MM.1S (cell line): ENCODE data around the gene LAMP5.

Experiments used
- DNase-seq: peaks from one replicate; pipeline ENCODE4 v3.0.0-alpha.2; 2015
- H2AFZ ChIP-seq: fragments of 300-600 bp; sonication (generic); 2 replicates; pipeline ENCODE4 v1.6.0; 2016; ENCODE audit warnings: antibody characterized with exemption, low read length
- H3F3A ChIP-seq: fragments of 300-600 bp; sonication (generic); 2 replicates; pipeline ENCODE4 v1.6.1; 2016; ENCODE audit warnings: mild to moderate bottlenecking, antibody characterized with exemption, low read length, moderate library complexity, mixed read lengths; ENCODE audit not compliant: insufficient read depth
- H3K27ac ChIP-seq: fragments of 300-600 bp; sonication (generic); 2 replicates; pipeline ENCODE4 v1.5.1; 2016; ENCODE audit warnings: mild to moderate bottlenecking, low read length
- H3K27me3 ChIP-seq: fragments of 300-600 bp; sonication (generic); replicated peaks from 2 replicates; pipeline ENCODE4 v1.6.0; 2016; ENCODE audit warnings: low read length; ENCODE audit not compliant: insufficient read depth
- H3K36me3 ChIP-seq: fragments of 300-600 bp; sonication (generic); replicated peaks from 2 replicates; pipeline ENCODE4 v1.6.1; 2016; ENCODE audit warnings: mild to moderate bottlenecking, low read length, mixed read lengths; ENCODE audit not compliant: insufficient read depth
- H3K4me1 ChIP-seq: fragments of 300-600 bp; sonication (generic); 2 replicates; pipeline ENCODE4 v1.6.1; 2016; ENCODE audit warnings: low read length, mixed read lengths
- H3K4me2 ChIP-seq: fragments of 300-600 bp; sonication (generic); 2 replicates; pipeline ENCODE4 v1.6.0; 2016; ENCODE audit warnings: low read depth, low read length
- H3K4me3 ChIP-seq: fragments of 300-600 bp; sonication (generic); 2 replicates; pipeline ENCODE4 v1.5.1; 2016; ENCODE audit warnings: low read length, mixed read lengths
- H3K79me2 ChIP-seq: fragments of 300-600 bp; sonication (generic); 2 replicates; pipeline ENCODE4 v1.6.1; 2016; ENCODE audit warnings: mixed run types, low read length, mixed read lengths
- H3K9ac ChIP-seq: fragments of 300-600 bp; sonication (generic); 2 replicates; pipeline ENCODE4 v1.6.1; 2016; ENCODE audit warnings: low read length, mixed read lengths
- H3K9me2 ChIP-seq: fragments of 300-600 bp; sonication (generic); replicated peaks from 2 replicates; pipeline ENCODE4 v1.6.1; 2016; ENCODE audit warnings: mild to moderate bottlenecking, low read length, mixed read lengths; ENCODE audit not compliant: insufficient read depth
- H3K9me3 ChIP-seq: fragments of 300-600 bp; sonication (generic); replicated peaks from 2 replicates; pipeline ENCODE4 v1.6.1; 2016; ENCODE audit warnings: mild to moderate bottlenecking, low read length, mixed read lengths; ENCODE audit not compliant: insufficient read depth
- H4K20me1 ChIP-seq: fragments of 300-600 bp; sonication (generic); 2 replicates; pipeline ENCODE4 v1.6.1; 2016; ENCODE audit warnings: mild to moderate bottlenecking, low read length, moderate library complexity, mixed read lengths; ENCODE audit not compliant: insufficient read depth
- EZH2 ChIP-seq: fragments of 300-600 bp; sonication (generic); optimal IDR thresholded peaks from 2 replicates; pipeline ENCODE3; 2017; ENCODE audit warnings: low read depth, mild to moderate bottlenecking, antibody characterized with exemption, low read length, mixed read lengths
- EZH2phosphoT487 ChIP-seq: fragments of 300-600 bp; sonication (generic); IDR thresholded peaks from 2 replicates; pipeline ENCODE4 v1.6.1; 2018; ENCODE audit warnings: antibody characterized with exemption, low read length
- TF ChIP-seq, protein P1 (sequence below): fragments of 300-600 bp; sonication (generic); IDR thresholded peaks from 2 replicates; pipeline ENCODE4 v1.5.1; 2016; ENCODE audit warnings: antibody characterized with exemption, low read length, mixed read lengths

Gene LAMP5

GRCh38 chr20:9475456-9475855 lies 38.9 kb upstream of the LAMP5 start:
- Histone ChIP-seq H3K79me2 (no peaks in the 10 kb centered on the region), H3K36me3 (no peaks in the 10 kb centered on the region), H3K9me3 (no peaks in the 10 kb centered on the region), H2AFZ (no peak overlapping the region), H3K4me1 (peaks cover 50% of the 10 kb centered on the region), H4K20me1 (no peaks in the 10 kb centered on the region), H3K9me2 (no peaks in the 10 kb centered on the region), H3K9ac (no peak overlapping the region), H3K4me3 (no peak overlapping the region), H3K27ac (no peak overlapping the region), H3K27me3 (no peaks in the 10 kb centered on the region), H3F3A (no peaks in the 10 kb centered on the region; the same call in 1 of the 2 replicates), H3K4me2 (no peak overlapping the region)
- DNase-seq, result no peak
- TF ChIP-seq, protein P1, sequence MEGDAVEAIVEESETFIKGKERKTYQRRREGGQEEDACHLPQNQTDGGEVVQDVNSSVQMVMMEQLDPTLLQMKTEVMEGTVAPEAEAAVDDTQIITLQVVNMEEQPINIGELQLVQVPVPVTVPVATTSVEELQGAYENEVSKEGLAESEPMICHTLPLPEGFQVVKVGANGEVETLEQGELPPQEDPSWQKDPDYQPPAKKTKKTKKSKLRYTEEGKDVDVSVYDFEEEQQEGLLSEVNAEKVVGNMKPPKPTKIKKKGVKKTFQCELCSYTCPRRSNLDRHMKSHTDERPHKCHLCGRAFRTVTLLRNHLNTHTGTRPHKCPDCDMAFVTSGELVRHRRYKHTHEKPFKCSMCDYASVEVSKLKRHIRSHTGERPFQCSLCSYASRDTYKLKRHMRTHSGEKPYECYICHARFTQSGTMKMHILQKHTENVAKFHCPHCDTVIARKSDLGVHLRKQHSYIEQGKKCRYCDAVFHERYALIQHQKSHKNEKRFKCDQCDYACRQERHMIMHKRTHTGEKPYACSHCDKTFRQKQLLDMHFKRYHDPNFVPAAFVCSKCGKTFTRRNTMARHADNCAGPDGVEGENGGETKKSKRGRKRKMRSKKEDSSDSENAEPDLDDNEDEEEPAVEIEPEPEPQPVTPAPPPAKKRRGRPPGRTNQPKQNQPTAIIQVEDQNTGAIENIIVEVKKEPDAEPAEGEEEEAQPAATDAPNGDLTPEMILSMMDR, result no peak
- TF ChIP-seq EZH2phosphoT487, result no peak
- TF ChIP-seq EZH2, result no peak

DNA sequence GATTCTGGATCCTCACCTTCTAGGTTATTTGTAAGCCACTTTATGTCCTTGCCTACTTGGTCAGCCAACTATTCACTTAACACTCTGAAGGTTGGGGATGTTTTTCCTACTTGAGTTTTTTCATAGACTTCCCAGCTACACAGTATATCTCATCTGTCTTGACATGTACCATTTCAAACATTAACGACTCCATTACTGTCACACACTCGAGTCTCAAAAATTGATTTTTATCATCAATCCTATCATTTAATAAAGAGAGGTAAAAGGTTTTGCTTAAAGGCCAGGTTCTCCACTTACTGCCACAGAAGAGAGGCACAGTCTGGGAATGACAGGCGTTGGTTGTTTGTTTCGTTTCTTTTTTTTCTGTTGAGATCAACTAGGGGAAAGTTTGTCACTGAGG lies 38.2 kb upstream of the LAMP5 start:
- no peak for DNase-seq
- H3K9ac ChIP-seq, result no peak overlapping the region
- H3F3A ChIP-seq, result no peaks in the 10 kb centered on the region; the same call in 1 of the 2 replicates
- H3K36me3 ChIP-seq, result no peaks in the 10 kb centered on the region
- no peaks in the 10 kb centered on the region for H4K20me1 ChIP-seq
- H3K4me2 ChIP-seq, result no peak overlapping the region
- TF ChIP-seq EZH2, result no peak
- TF ChIP-seq, protein P1, result no peak
- no peak for TF ChIP-seq EZH2phosphoT487
- no peak overlapping the region for H3K4me3 ChIP-seq
- no peaks in the 10 kb centered on the region for H3K9me2 ChIP-seq
- no peaks in the 10 kb centered on the region for H3K27me3 ChIP-seq
- H3K79me2 ChIP-seq, result no peaks in the 10 kb centered on the region
- H2AFZ ChIP-seq, result no peak overlapping the region
- no peak overlapping the region for H3K27ac ChIP-seq
- peaks cover 50% of the 10 kb centered on the region for H3K4me1 ChIP-seq
- no peaks in the 10 kb centered on the region for H3K9me3 ChIP-seq

DNA sequence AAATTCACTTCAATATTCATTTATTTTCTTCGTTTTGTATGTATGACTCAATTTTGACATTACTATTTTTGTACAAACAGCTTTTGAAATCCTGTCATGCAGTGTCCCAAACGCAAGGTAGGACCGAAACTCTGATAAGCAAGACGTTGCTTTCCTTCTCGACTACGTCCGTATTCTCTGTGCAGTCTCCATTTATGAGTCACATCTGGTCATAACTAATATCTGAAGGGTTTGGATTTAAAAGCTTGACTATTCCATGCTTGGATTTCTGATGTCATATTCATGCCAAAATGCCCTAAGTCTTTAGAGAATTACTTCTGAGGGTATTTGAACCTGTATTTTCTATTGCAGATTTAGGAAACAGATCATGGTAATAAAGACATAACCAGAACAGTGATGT lies 37.8 kb upstream of the LAMP5 start:
- Histone ChIP-seq H3F3A (peaks cover 3% of the 10 kb centered on the region), H3K4me3 (no peak overlapping the region), H2AFZ (no peak overlapping the region), H3K9ac (no peak overlapping the region), H3K4me2 (no peak overlapping the region), H3K27me3 (no peaks in the 10 kb centered on the region), H3K4me1 (peaks cover 51% of the 10 kb centered on the region), H3K27ac (no peak overlapping the region), H4K20me1 (no peaks in the 10 kb centered on the region), H3K79me2 (no peaks in the 10 kb centered on the region), H3K9me3 (no peaks in the 10 kb centered on the region), H3K36me3 (no peaks in the 10 kb centered on the region), H3K9me2 (no peaks in the 10 kb centered on the region)
- TF ChIP-seq, protein P1, result no peak
- TF ChIP-seq EZH2phosphoT487, result no peak
- no peak for TF ChIP-seq EZH2
- no peak for DNase-seq
